GM21360 (cell line): ENCODE results near the gene NPTN.
"Not testable (repeated sequence)": the region's sequence is repeated elsewhere in the genome, so short reads cannot be mapped to it uniquely, and the experiment has no call there.

ENCODE experiments used
- ATAC-seq: cut with Tn5 transposase; IDR thresholded peaks from one replicate; pipeline ENCODE4 v1.9.1; 2021; ENCODE audit warnings: mild to moderate bottlenecking, moderate library complexity; ENCODE audit not compliant: unreplicated experiment

Gene NPTN

DNA sequence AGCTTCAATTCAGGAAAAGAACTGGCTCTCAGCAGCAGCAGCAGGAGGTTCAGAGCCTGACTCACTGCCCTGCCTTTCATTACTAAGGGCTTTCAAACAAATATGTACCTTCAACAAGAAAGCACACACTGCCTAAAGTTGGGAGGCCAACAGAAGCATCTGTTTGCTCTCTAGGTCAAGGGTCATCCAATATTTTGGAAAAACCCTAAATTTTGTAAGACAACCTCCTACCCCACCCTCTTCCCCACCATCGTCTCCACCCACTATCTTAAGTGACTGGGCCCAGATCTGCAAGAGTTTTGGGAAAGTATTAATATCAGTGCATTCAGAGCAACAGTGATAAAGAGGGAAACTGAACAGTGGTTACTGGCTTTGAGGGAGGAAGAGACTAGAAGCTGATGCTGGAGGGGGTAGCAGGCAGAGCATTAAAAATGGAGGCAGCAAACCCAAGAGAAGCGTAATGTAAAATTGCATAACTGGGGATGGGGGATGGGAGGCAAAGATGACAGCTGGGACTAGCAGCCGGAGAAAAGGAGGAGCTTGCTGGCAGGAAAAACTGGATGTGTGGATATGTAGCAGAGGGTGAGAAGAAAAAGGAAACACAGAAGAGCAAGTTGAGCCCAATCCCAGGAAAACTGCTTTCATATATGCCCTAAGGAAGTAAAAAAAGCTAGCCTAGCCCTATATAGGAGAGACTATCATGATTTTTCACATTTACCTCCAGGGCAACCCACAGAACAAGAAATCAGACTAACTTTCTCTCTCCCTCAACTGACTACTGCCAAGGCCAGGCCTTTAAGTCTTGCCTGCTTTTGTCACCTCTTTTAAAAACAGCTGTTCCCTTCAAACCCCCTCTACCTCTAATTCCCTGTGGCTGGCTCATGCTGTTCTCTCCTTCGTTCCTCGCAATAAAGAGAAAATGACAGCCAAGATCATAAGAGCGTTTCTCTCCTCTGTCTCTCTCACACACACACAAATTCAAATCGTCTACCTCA is 31.4 kb downstream of the NPTN start:
- no peak for ATAC-seq

GRCh38 chr15:73600413-73601335 is 32.5 kb downstream of the NPTN start:
- no peak for ATAC-seq

DNA sequence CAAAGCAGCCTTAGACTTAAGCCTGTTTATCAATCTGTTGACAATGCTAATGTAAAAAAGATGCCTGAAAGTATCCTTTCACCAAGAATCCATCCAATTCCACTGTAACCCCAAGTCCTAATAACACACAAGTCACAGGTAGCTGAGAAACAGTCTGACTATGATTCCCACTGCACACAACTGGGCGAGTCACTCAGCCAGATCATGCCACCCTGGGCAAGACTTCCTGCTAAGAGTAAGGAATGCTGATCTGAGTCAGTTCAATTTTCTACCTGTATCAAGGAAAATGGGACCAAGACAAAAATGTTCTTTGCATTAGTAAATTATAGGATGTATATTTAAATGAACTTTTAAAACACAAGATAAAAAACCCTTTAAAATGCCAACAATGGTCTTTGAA is 33.3 kb downstream of the NPTN start:
- ATAC-seq: no peak

GRCh38 chr15:73598530-73599160 is 34.5 kb downstream of the NPTN start:
- no peak for ATAC-seq

GRCh38 chr15:73597036-73597638 is 36.1 kb downstream of the NPTN start:
- no peak for ATAC-seq

GRCh38 chr15:73596174-73596573 is 37.0 kb downstream of the NPTN start:
- ATAC-seq: no peak

DNA sequence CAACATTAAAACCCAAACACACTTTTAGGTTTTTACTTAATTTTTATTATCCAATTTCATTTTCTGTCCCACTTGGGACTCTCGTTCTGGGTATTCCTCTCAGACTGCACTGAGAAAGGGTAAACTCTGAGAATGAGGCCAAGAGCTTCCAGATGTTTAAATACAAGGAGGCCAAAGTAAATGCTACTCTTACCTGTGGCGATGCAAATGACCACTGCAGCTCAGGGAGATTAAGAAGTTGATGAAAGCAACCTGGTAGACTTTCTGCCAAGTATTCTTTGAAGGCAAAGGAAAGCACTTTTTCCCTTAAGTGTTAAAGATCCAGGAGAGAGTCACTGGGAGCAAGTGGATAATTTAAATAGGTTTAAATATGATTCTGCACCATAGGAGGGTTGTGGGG is 39.1 kb downstream of the NPTN start:
- ATAC-seq: no peak

DNA sequence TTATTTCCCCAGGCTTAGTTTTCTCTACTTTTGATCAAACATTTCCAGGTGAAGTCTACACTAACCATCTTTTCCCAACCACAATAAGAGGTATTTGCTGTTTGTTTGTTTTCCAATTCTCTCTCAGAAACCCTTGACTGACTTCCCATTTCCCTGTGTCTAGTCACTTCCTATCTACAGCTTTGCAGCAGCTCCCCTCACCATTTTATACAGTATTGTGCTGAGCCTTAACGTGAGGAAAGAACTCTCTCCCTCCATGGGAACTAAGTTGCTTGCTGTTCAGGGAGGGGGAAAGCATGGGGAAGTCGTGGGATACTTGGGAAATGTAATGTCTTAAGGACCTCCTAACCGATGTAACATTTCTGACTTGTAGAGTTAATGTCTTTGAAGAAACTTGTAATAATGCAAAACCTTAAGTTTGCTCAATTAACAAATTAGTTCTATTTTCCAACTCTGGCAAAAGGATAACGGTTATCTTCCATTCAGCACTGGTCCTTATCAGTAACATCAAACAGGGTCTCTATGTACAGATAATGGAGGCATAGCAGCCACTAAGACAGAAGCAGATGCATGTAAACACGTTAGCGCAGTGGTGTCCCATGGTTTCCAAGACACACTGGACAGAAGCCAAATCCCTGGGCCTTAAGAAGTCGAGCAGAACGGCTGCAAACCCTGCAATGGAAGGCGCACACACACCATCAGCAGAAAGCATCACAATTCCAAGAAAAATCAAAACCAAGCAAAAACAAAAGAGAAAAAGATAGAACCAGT is 39.7 kb downstream of the NPTN start:
- ATAC-seq: no peak

DNA sequence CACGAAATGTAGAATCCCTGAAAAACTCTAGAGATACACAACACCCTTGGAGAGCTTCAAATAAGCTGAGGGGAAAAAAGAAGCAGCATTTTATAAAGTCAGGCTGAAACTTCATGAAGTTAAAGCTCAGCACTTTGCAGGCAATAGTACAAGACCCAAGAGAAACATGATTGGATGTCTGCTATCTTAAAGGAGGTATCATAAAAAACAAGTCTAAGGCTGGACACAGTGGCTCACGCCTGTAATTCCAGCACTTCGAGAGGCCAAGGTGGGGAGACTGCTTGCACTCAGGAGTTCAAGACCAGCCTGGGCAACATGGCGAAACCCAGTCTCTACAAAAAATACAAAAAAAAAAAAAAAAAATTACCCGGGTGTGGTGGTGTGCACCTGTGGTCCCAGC is 42.9 kb downstream of the NPTN start:
- ATAC-seq: no peak

GRCh38 chr15:73589766-73590165 is 43.4 kb downstream of the NPTN start:
- ATAC-seq: no peak

DNA sequence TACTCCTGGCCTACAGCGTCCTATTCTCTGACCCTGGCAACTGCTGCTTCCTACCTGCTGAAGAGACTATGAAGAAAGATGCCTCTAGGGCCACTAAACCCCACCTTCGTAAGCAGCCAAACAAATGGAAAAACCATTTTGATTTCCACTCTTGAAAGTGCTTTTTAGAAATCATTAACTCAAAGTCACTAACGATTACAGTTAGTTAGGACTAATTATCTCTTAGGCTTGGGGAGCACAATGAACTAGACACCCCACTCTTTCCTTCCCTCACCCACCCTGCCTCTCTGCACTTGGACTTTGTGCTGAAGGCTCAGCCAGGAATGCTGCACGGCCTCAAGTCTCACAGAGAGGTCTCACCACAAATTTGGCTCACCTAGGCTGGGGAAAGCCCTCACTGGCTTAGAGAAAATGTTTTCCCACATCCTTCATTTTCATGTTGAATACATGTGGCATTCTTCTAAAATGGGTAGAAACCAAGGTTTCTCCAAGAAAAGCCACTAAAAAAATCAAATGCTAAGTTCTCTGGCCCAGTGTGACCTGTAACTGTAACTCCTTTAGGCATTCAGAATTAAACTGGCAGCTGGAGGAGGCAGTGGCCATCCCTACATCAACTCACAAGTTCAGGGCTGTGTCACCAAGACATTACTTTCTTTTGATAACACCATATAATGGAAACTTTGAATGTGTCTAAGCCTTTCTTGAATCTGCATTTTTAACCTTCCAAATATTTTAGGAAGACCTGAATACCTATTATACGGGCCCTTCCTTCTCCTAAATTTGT is 47.1 kb downstream of the NPTN start:
- ATAC-seq: no peak

- ATAC-seq: no peak
Measured at GRCh38 chr15:73584699-73585420, 48.3 kb downstream of the NPTN start.

DNA sequence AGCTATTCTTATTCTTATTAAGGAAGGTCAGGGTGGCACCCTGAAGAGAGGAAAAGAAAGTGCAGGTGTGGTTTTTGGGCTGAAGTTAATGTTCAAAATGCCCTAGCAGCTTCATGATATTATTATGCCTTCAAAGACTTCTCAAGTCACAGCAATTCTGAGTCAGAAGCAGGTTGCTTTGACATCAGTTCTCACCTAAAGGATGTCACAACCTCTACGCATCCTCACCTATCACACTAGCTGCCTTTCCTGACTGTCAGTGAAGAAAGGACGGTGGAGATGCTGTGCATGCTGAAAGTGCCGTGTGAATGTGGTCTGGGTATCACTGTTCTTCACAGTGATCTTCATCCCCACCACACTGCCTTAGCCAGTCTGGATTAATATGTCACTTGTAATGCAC is 49.6 kb downstream of the NPTN start:
- ATAC-seq: no peak

DNA sequence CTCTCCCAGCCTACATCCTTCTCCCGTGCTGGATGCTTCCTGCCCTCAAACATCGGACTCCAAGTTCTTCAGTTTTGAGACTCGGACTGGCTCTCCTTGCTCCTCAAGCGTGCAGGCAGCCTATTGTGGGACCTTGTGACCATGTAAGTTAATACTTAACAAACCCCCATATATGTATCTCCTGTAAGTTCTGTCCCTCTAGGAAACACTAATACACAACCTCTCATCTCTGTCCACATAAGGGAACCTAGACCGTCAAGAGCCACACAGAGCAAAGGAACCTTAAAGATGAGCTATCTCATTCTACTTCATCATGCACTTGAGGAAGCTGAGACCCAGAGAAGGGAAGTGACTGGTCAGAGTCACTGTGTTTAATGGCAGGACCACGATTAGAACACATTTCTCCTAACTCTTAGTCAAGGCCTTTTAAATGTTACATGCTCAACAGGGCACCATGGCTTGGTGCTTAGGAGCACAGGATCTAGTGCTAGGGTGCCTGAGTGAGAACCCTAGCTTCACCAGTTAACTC is 50.3 kb downstream of the NPTN start:
- no peak for ATAC-seq

DNA sequence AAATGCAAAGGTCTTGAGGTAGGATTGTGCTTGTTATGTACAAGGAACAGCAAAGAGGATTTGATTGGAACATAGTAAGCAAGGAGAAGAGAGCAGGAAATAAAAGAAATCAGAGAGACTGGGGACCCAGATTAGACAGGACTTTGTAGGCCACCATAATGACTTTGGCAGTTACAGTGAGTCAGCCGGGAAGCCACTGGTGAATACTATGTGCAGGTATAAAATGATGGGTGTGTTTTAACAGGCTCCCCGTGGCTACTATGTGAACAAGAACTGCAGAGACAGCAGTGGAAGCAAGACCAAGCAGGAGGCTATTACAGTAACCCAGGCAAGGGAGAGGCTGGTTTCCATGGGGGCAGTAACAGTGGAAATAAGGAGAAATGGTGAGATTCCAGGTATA is 55.2 kb downstream of the NPTN start:
- no peak for ATAC-seq

DNA sequence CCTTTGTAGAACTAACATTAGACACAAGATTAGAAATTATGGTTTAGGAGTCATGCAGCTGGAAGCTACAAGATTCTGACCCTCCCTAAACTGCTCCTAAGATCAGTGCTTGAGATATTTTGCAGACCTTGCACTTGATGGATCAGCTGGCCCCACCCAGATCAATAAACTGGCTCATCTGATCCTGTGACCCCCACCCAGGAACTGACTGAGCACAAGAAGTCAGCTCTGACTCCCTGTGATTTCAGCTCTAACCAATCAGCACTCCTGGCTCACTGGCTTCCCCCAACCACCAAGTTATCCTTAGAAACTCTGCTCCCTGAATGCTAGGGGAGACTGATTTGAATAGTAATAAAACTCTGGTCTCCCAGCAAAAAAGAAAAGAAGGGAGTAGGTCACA is 55.6 kb downstream of the NPTN start:
- not testable (repeated sequence) for ATAC-seq

DNA sequence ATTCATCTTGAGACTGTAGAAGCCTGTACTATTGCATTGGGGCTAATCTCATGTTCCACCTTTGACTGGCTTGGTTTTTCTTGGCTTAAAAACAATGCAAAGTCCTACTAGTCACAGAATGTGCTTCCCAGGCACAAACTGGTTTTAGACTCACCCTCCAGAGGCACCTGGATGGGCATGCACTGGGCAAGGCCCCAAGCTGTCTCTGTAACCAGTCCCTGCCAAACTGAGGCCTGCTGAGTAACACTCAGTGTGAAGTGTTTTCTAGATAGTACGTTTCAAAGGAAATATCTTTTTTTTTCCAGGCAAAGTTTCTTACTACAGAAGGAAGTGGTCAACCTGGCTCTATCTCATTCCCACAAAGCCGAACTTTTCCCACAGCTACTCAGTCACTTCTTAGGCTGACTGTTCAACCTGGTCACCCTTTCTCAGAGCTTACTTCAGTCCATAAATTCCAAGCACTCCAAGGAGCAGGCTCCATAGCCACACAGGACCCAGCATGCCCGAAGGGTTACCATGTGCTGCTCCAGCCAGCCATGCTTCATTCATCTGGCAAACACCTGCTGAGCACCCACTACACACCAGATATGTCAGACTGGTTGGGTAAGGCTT is 57.4 kb downstream of the NPTN start:
- no peak for ATAC-seq

- no peak for ATAC-seq
Measured at GRCh38 chr15:73573572-73573971, 59.6 kb downstream of the NPTN start.
